Upper lobe of left lung (tissue), 6 donors: ENCODE measurements around the gene PLXNA4. TPM values are rescaled to one million over a fixed set of nuclear protein-coding genes. Genes with fewer than 3 reads are reported as not detected.

Experiments used
- ATAC-seq, 2 donors: fragments of 200-7000 bp; cut with Tn5 transposase; one replicate each; pipeline ENCODE4 v1.9.1; 2022; ENCODE audit warnings: mild to moderate bottlenecking in 2 of 2, moderate library complexity in 2 of 2; ENCODE audit not compliant: low FRiP score in 2 of 2
- DNase-seq, 2 donors: peaks; one replicate each; pipeline ENCODE4 v3.0.0-alpha.2; 2019 to 2020
- H3K27ac ChIP-seq, 4 donors: fragments of 200-600 bp; sonication (generic); one replicate each; pipeline ENCODE4 v1.5.1; 2016 to 2019
- H3K27me3 ChIP-seq, 4 donors: fragments of 200-600 bp; sonication (generic); one replicate each; pipeline ENCODE4 v1.5.1; 2017 to 2019
- H3K36me3 ChIP-seq, 4 donors: fragments of 200-600 bp; sonication (generic); one replicate each; pipeline ENCODE4 v1.5.1; 2016 to 2019
- H3K4me1 ChIP-seq, 4 donors: fragments of 200-600 bp; sonication (generic); one replicate each; pipeline ENCODE4 v1.5.1; 2018 to 2019
- H3K4me3 ChIP-seq, 4 donors: fragments of 200-600 bp; sonication (generic); one replicate each; pipeline ENCODE4 v1.5.1; 2017 to 2019; ENCODE audit warnings: mild to moderate bottlenecking in 2 of 4, moderate library complexity in 1 of 4
- H3K9me3 ChIP-seq, 4 donors: fragments of 200-600 bp; sonication (generic); one replicate each; pipeline ENCODE4 v1.5.1; 2018 to 2019
- CTCF ChIP-seq, 6 experiments: fragments of 450-650 bp in 4 of 6; fragments of 200-600 bp in 2 of 6; sonication (generic) in 2 of 6; IDR thresholded peaks; one replicate each; pipeline ENCODE4 v1.5.1; 2016 to 2019; ENCODE audit warnings: antibody characterized with exemption in 6 of 6
- EP300 ChIP-seq, 4 donors: sonication (generic); formaldehyde crosslinking; IDR thresholded peaks; one replicate each; pipeline ENCODE4 v1.5.1; 2017; ENCODE audit warnings: antibody characterized with exemption in 4 of 4, control low read depth in 2 of 4
- POLR2A ChIP-seq, 4 donors: fragments of 450-650 bp; IDR thresholded peaks; one replicate each; pipeline ENCODE4 v1.5.1; 2016 to 2017; ENCODE audit warnings: antibody characterized with exemption in 4 of 4, mild to moderate bottlenecking in 2 of 4
- POLR2AphosphoS5 ChIP-seq, 2 donors: sonication (generic); formaldehyde crosslinking; IDR thresholded peaks; one replicate each; pipeline ENCODE4 v1.5.1; 2017; ENCODE audit warnings: antibody characterized with exemption in 2 of 2
- WGBS, 2 donors: methylation state at CpG; one replicate each; pipeline ENCODE4 v1.1.5; 2017 to 2018; 5-methylcytosine and 5-hydroxymethylcytosine counted together
- total RNA-seq, 6 donors: library from RNA; depleted of rRNA in 4 of 6; stranded (reverse); fragments of >200 nt in 4 of 6; gene quantifications; one replicate each; pipeline versions ENCODE4 v1.1.0 to v1.2.1, GENCODE V29; 2016 to 2021
- donor health status: DM: no; HTN: no; CAD: no; lungs with moderate emphysema.
- donor health status: DM: no; HTN: yes; CAD: no; lungs with severe emphysema.

The PLXNA4 gene
- total RNA-seq, 6 donors from 2014 or later = 1.1 to 5.9 (median 2.6) TPM

DNA sequence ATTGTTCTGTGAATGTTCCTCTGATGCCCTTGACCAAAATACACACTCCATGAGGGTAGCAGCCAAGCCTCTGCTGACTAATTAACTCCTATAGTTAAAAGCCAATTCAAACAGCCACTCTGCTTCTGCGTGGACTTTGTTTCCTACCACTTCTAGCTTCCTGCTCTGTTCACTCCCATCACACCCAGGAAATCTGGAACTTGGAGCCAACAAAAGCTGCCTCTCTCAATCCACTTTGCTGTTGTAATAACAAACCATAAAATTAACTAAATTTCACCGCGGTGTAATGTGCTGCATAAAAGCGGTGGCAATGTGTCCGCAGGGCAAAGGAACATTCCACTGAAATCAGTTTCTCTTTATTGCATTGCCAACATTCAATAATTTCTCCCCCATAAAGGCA is 239.5 kb downstream of the PLXNA4 start:
- TF ChIP-seq POLR2AphosphoS5 (IDR thresholded peaks at IDR 0.05) (no peak), EP300 (IDR thresholded peaks at IDR 0.05) (no peak), POLR2A (IDR thresholded peaks at IDR 0.05) (no peak), CTCF (IDR thresholded peaks at IDR 0.05) (no peak)
- WGBS, 2 donors = 78 to 84% methylated on average over 5 of the region's 5 CpGs
- ATAC-seq (no peak), DNase-seq (no peak)
- no peaks in the 10 kb centered on the region for H3K9me3 ChIP-seq
- no peaks in the 10 kb centered on the region for H3K4me1 ChIP-seq
- no peaks in the 10 kb centered on the region for H3K27me3 ChIP-seq
- H3K36me3 ChIP-seq = no peaks in the 10 kb centered on the region
- H3K4me3 ChIP-seq = no peak overlapping the region
- H3K27ac ChIP-seq = no peak overlapping the region

DNA sequence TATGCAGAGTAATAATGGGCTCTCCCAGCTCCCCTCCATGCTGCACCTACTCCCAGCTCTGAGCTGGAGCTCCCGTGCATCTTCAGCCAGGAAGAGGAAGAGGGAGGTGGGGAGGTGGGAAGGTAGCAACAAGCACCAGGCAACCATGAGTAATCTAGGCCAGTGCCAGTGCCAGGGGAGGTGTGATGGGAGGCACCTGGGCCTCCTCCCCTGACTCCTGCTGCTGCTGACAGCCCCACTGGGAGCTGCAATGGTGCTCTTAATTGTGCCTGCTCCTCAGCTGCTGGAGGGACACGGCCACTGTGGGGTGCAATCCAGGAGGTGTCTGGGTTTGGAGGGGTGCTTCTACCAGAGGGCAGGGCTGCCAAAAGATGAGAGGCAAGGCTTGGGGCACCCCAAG is 243.0 kb downstream of the PLXNA4 start:
- ATAC-seq = no peak
- H3K4me1 ChIP-seq = no peaks in the 10 kb centered on the region
- no peaks in the 10 kb centered on the region for H3K36me3 ChIP-seq
- DNase-seq = no peak
- no peak overlapping the region for H3K4me3 ChIP-seq
- no peak for TF ChIP-seq POLR2AphosphoS5 (IDR thresholded peaks at IDR 0.05)
- TF ChIP-seq CTCF (IDR thresholded peaks at IDR 0.05) = no peak
- no peak for TF ChIP-seq EP300 (IDR thresholded peaks at IDR 0.05)
- no peak for TF ChIP-seq POLR2A (IDR thresholded peaks at IDR 0.05)
- H3K9me3 ChIP-seq = no peaks in the 10 kb centered on the region
- H3K27ac ChIP-seq = no peak overlapping the region
- 40 to 73% methylated on average over 1 to 2 of the region's 2 CpGs for WGBS, 2 donors
- H3K27me3 ChIP-seq = no peaks in the 10 kb centered on the region

- TF ChIP-seq CTCF (IDR thresholded peaks at IDR 0.05) (no peak), EP300 (IDR thresholded peaks at IDR 0.05) (no peak), POLR2AphosphoS5 (IDR thresholded peaks at IDR 0.05) (no peak), POLR2A (IDR thresholded peaks at IDR 0.05) (no peak)
- WGBS, 2 donors = 77 to 89% methylated on average over 3 to 5 of the region's 5 CpGs
- Histone ChIP-seq H3K27me3 (no peaks in the 10 kb centered on the region), H3K36me3 (no peaks in the 10 kb centered on the region), H3K4me3 (no peak overlapping the region), H3K4me1 (no peaks in the 10 kb centered on the region), H3K9me3 (no peaks in the 10 kb centered on the region), H3K27ac (no peak overlapping the region)
- ATAC-seq = no peak
- DNase-seq = no peak
These were observed 247.5 kb downstream of the PLXNA4 start for GRCh38 chr7:132328760-132329159.

- no peak for DNase-seq
- Histone ChIP-seq H3K27ac (no peak overlapping the region), H3K4me1 (no peaks in the 10 kb centered on the region), H3K9me3 (no peaks in the 10 kb centered on the region), H3K27me3 (no peaks in the 10 kb centered on the region), H3K4me3 (no peak overlapping the region), H3K36me3 (no peaks in the 10 kb centered on the region)
- no peak for TF ChIP-seq EP300 (IDR thresholded peaks at IDR 0.05)
- TF ChIP-seq CTCF (IDR thresholded peaks at IDR 0.05) = no peak
- TF ChIP-seq POLR2AphosphoS5 (IDR thresholded peaks at IDR 0.05) = no peak
- no peak for TF ChIP-seq POLR2A (IDR thresholded peaks at IDR 0.05)
- ATAC-seq = no peak
- WGBS, 2 donors = 67 to 78% methylated on average over 13 of the region's 13 CpGs
These were observed 248.1 kb downstream of the PLXNA4 start for GRCh38 chr7:132328047-132328620.

GRCh38 chr7:132326878-132327589 is 249.2 kb downstream of the PLXNA4 start:
- no peak for ATAC-seq
- H3K4me1 ChIP-seq = no peaks in the 10 kb centered on the region
- WGBS, 2 donors = 81 to 83% methylated on average over 1 of the region's 1 CpG

More at GRCh38 chr7:132326878-132327589, 249.2 kb downstream of the PLXNA4 start:
- Histone ChIP-seq H3K27ac (no peak overlapping the region), H3K4me3 (no peak overlapping the region), H3K27me3 (no peaks in the 10 kb centered on the region), H3K36me3 (no peaks in the 10 kb centered on the region), H3K9me3 (no peaks in the 10 kb centered on the region)
- no peak for DNase-seq
- TF ChIP-seq CTCF (IDR thresholded peaks at IDR 0.05) (no peak), EP300 (IDR thresholded peaks at IDR 0.05) (no peak), POLR2A (IDR thresholded peaks at IDR 0.05) (no peak), POLR2AphosphoS5 (IDR thresholded peaks at IDR 0.05) (no peak)
